GM13977 (cell line): Measurements from ENCODE around the gene GSC2.

Source experiments
- DNase-seq: peaks from one replicate; pipeline ENCODE4 v3.0.0; 2012; ENCODE audit warnings: low spot score
- CTCF ChIP-seq: IDR thresholded peaks from 2 replicates; pipeline ENCODE4 v1.5.1; 2012; ENCODE audit warnings: mild to moderate bottlenecking, control low read depth; ENCODE audit not compliant: insufficient read depth; ENCODE audit errors: extremely low read depth, missing control alignments
- in situ Hi-C: fragments of 300-500 bp; cut with MboI; formaldehyde crosslinking; loops from one replicate; pipeline ENCODE4 v1.12.0; 2022; ENCODE audit warnings: low sequenced_read_pairs, low pct_unique_long_range_greater_than_20kb, mixed read lengths, inconsistent platforms; ENCODE audit not compliant: unreplicated experiment

The GSC2 gene

DNA sequence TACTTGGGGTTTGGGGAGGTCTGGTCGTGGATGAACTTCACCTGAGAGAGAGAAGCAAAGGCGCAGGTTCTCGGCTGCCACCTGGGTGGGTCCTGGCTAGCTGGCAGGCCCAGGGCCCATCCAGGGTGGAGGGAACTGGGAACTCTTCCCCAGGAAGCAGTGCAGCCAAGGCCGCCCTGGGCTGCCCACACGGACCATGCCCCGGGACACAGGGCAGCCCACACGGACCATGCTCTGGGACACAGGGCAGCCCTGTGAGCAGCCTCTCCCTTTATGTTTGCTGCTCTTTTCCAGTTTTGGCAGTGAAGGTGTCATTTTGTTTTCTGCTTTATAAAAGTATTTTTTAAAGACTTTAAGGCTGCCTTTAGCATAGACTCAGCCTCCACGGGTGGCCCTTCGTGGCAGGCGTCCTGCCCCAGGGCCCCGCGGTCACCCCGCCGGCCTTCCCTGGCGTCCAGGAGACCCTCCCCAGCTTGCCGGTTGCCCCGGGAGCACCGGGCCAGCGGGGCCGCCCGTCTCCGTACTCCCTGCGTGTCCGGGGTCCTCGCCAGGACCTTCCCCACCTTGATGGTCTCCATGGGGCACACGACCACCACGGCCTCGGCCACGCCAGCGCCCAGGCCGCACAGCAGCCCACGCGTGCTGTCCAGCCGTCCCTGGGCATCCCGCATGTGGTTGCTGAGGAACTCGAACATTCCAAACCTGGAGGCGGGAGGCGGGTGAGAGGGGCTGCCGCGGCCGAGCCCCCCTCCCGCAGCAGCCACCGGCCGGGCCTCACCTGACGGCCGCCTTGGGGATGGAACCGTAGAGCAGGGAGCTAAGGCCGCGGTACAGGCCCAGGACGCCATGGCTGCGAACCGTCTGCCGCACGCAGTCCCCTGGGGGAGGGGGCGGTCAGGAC, 27.3 kb upstream of the GSC2 start:
- DNase-seq, result no peak
- no peak for TF ChIP-seq CTCF
- in situ Hi-C loops, result no loop called here

DNA sequence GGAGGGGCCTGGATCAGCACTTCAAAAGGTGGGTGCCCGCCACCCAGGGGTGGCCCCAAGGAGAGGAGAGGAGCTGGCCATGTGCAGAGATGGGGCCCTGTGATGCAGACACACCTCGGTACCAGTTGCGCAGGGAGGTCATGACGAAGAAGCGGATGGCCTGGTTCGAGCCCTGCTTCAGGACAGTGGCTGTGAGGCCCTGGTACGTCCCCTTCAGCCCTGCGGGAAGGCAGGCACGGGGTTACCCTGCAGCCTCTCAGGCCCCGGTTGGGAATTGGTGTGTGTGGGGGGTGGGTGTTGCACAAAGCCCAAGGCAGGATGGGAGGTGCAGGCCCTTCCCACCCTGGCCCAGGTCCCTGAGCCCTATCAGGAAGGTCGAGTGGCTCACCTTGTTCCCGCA, 26.6 kb upstream of the GSC2 start:
- in situ Hi-C loops, result no loop called here
- DNase-seq, result no peak
- TF ChIP-seq CTCF, result no peak

- no peak for TF ChIP-seq CTCF
- in situ Hi-C loops, result no loop called here
- no peak for DNase-seq
These were observed 26.1 kb upstream of the GSC2 start for GRCh38 chr22:19176175-19176643.

DNA sequence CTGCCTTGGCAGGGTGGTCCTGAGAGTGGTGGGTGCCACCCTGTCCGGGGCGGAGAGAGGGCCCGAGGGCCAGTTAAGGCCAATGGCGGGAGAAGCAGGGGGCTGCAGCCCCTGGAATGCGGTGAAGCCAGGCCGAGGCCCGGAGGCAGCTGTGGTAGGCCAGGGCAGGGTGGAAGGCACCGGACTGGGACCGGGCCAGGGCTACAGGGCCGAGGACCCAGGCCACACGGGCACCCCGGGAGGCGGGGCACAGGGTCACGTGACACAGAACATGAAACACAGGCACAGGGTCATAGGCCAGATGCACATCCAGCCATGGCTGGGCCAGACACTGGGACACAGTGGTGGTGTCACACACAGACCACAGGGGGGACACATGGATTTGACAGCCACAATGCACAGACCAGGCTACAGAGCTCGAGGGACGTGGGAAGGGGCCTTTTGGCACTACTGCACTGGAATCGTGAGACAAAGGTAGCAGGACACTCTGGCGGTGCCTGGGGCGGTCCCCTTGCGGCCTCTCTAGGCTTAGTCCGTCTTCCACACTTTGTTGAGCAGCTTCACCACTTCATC, 25.6 kb upstream of the GSC2 start:
- no peak for TF ChIP-seq CTCF
- no peak for DNase-seq
- in situ Hi-C loops, result no loop called here

GRCh38 chr22:19175026-19175601, 25.0 kb upstream of the GSC2 start:
- TF ChIP-seq CTCF, result no peak
- in situ Hi-C loops, result no loop called here
- no peak for DNase-seq

DNA sequence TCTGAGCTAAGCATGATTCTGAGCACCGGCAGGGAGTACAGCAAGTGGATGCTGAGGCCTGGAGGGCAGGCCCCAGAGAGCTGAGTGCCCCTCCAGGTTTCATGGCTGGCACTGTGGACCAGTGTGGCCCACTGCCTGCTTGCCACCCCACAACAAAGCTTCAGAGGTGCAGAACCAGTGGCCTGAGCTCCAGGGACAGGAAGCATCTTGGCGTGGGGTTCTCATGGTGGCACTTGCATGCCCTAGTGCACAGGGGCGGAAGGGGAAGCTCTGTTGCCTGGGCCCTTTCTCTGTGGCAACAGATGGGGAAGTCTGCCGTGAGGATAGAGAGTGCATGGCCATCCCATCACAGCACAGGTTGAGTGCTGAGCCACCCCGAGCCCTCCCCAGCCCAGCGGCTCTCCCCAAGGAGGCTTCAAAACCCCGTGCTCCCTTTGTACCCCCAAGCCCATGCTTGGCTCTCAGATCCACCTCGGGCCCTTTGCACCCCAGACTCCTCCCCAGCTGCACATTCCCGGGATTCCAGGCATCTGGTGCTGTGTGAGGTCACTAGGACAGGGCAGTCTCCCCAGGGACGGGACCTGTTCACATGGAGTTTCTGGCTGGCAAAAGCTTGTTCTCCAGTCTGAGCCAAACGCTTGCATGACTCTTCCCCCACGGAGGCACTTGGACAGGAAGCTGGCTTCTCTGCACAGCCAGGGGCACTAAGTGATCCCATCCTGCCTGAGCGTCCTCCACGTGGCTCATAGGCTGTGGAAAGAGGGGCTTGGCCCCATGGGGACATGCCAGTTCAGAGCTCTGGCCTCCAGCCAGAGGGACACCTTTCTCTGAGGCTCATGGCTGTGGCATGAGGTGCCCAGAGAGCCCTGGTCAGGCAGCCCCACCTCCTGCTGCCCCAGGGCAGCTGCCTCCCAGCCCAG, 24.3 kb upstream of the GSC2 start:
- TF ChIP-seq CTCF, result no peak
- no peak for DNase-seq
- in situ Hi-C loops, result no loop called here
